ENCODE measurements around the gene SPINT1. TPM values are rescaled to one million over a fixed set of nuclear protein-coding genes. Genes with fewer than 3 reads are reported as not detected.

Gene SPINT1
- total and polyA plus RNA-seq, 2 donors (not counting 1 experiment from before 2014, with no cell fraction given) = under 0.01 to 0.09 TPM

DNA sequence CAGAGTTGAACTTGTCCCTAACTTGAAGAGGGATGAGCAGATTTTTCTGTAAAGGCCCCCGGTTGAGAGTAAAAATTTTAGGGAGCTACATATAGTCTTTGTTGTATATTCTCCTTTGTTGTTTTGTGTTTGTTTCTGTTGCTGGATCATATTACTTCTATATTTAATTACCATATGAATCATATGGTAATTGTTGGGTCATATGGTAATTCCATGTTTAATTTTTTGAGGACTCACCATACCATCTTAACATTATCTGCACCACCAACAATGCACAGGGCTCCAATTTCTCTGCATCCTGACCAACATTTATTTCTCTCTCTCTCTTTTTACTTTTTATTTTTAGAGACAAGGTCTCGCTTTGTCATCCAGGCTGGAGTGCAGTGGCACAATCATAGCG lies 44.3 kb upstream of the SPINT1 start:
- no peak for TF ChIP-seq EZH2 (IDR thresholded peaks at IDR 0.05; ENCODE audit: low read length, missing control alignments)
- no peak for DNase-seq (ENCODE audit: low read depth in 2 of 2)
- no peaks in the 10 kb centered on the region for H3K27me3 ChIP-seq (ENCODE audit: control insufficient read depth, insufficient read depth, low read length)
- no peaks in the 10 kb centered on the region for H4K20me1 ChIP-seq (ENCODE audit: control insufficient read depth, extremely low read depth, insufficient read depth, low read length)
- no peaks in the 10 kb centered on the region for H3K4me1 ChIP-seq (ENCODE audit: control insufficient read depth, extremely low read depth, insufficient read depth, low read length)
- no peak overlapping the region for H3K4me2 ChIP-seq (ENCODE audit: extremely low read depth, insufficient read depth, low read length)
- H3K27ac ChIP-seq (ENCODE audit: insufficient read depth, low read length) = no peak overlapping the region
- no peak overlapping the region for H3K4me3 ChIP-seq (replicated peaks in 1 of 4; ENCODE audit: control extremely low read depth in 1 of 4, insufficient read depth in 1 of 4, low read depth in 3 of 4, low read length in 4 of 4)
- no peaks in the 10 kb centered on the region for H3K9me3 ChIP-seq (ENCODE audit: control insufficient read depth, insufficient read depth, low read depth, low read length)
- no peak overlapping the region for H3K9ac ChIP-seq (ENCODE audit: insufficient read depth, low read length)
- peaks cover 1% of the 10 kb centered on the region for H3K36me3 ChIP-seq (ENCODE audit: control insufficient read depth, insufficient read depth, low read length)
- H2AFZ ChIP-seq (ENCODE audit: low read length) = no peak overlapping the region
- H3K79me2 ChIP-seq (ENCODE audit: control insufficient read depth, insufficient read depth, low read length) = peaks cover 7% of the 10 kb centered on the region

DNA sequence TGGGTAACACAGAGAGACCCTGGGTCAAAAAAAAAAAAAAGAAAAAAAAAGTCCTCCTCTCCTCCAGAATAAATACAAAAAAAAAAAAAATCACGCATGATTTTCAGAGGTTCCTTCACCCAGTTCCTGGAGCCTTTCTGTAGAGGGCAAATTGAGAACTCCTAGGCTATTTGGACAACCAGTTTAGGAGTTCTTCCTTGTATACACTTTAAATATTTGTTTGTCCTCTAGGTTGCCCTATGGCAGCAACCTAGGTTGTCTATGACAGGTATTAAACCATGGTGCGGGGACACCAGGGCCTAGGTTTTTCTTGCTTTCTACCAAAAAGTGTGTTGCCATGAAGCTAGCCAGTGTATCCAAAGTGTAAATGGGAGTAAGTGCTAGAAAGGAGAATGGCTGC lies 40.8 kb upstream of the SPINT1 start:
- no peak for DNase-seq (ENCODE audit: low read depth in 2 of 2)
- H3K27me3 ChIP-seq (ENCODE audit: control insufficient read depth, insufficient read depth, low read length) = no peaks in the 10 kb centered on the region
- no peaks in the 10 kb centered on the region for H3K9me3 ChIP-seq (ENCODE audit: control insufficient read depth, insufficient read depth, low read depth, low read length)
- no peak overlapping the region for H3K4me3 ChIP-seq (replicated peaks in 1 of 4; ENCODE audit: control extremely low read depth in 1 of 4, insufficient read depth in 1 of 4, low read depth in 3 of 4, low read length in 4 of 4)
- no peak overlapping the region for H2AFZ ChIP-seq (ENCODE audit: low read length)
- H4K20me1 ChIP-seq (ENCODE audit: control insufficient read depth, extremely low read depth, insufficient read depth, low read length) = no peaks in the 10 kb centered on the region
- H3K9ac ChIP-seq (ENCODE audit: insufficient read depth, low read length) = no peak overlapping the region
- H3K36me3 ChIP-seq (ENCODE audit: control insufficient read depth, insufficient read depth, low read length) = peaks cover 1% of the 10 kb centered on the region
- H3K4me2 ChIP-seq (ENCODE audit: extremely low read depth, insufficient read depth, low read length) = no peak overlapping the region
- peaks cover 3% of the 10 kb centered on the region for H3K4me1 ChIP-seq (ENCODE audit: control insufficient read depth, extremely low read depth, insufficient read depth, low read length)
- no peak overlapping the region for H3K27ac ChIP-seq (ENCODE audit: insufficient read depth, low read length)
- no peak for TF ChIP-seq EZH2 (IDR thresholded peaks at IDR 0.05; ENCODE audit: low read length, missing control alignments)
- TF ChIP-seq, protein P1, sequence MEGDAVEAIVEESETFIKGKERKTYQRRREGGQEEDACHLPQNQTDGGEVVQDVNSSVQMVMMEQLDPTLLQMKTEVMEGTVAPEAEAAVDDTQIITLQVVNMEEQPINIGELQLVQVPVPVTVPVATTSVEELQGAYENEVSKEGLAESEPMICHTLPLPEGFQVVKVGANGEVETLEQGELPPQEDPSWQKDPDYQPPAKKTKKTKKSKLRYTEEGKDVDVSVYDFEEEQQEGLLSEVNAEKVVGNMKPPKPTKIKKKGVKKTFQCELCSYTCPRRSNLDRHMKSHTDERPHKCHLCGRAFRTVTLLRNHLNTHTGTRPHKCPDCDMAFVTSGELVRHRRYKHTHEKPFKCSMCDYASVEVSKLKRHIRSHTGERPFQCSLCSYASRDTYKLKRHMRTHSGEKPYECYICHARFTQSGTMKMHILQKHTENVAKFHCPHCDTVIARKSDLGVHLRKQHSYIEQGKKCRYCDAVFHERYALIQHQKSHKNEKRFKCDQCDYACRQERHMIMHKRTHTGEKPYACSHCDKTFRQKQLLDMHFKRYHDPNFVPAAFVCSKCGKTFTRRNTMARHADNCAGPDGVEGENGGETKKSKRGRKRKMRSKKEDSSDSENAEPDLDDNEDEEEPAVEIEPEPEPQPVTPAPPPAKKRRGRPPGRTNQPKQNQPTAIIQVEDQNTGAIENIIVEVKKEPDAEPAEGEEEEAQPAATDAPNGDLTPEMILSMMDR (conservative IDR thresholded peaks at IDR 0.05 in 1 of 2, IDR thresholded peaks at IDR 0.05 in 1 of 2; ENCODE audit: low read depth in 1 of 2, low read length in 2 of 2) = no peak
- H3K79me2 ChIP-seq (ENCODE audit: control insufficient read depth, insufficient read depth, low read length) = peaks cover 19% of the 10 kb centered on the region

DNA sequence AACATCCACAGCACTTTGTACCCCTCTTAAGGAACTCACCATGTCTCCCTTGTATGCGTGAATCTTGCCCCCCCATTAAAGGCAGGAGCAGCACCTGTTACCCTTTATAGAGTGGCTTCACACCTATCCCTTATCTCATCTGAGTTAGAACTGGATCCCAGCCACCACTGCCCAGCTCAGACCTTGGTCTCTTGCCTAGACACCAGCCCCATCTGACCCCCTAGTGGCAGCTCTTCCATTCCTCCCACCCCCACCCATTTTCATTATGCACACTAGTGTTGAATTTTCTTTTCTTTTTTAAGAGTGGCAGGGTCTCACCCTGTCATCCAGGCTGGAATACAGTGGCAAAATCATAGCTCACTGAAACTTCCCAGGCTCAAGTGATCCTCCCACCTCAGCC lies 40.2 kb upstream of the SPINT1 start:
- Histone ChIP-seq H3K4me1 (ENCODE audit: control insufficient read depth, extremely low read depth, insufficient read depth, low read length) (peaks cover 3% of the 10 kb centered on the region), H3K4me3 (replicated peaks in 1 of 4; ENCODE audit: control extremely low read depth in 1 of 4, insufficient read depth in 1 of 4, low read depth in 3 of 4, low read length in 4 of 4) (no peak overlapping the region), H2AFZ (ENCODE audit: low read length) (no peak overlapping the region), H3K27ac (ENCODE audit: insufficient read depth, low read length) (no peak overlapping the region), H3K79me2 (ENCODE audit: control insufficient read depth, insufficient read depth, low read length) (peaks cover 17% of the 10 kb centered on the region), H3K9me3 (ENCODE audit: control insufficient read depth, insufficient read depth, low read depth, low read length) (no peaks in the 10 kb centered on the region), H3K4me2 (ENCODE audit: extremely low read depth, insufficient read depth, low read length) (no peak overlapping the region), H4K20me1 (ENCODE audit: control insufficient read depth, extremely low read depth, insufficient read depth, low read length) (no peaks in the 10 kb centered on the region), H3K27me3 (ENCODE audit: control insufficient read depth, insufficient read depth, low read length) (no peaks in the 10 kb centered on the region), H3K36me3 (ENCODE audit: control insufficient read depth, insufficient read depth, low read length) (peaks cover 1% of the 10 kb centered on the region), H3K9ac (ENCODE audit: insufficient read depth, low read length) (no peak overlapping the region)
- no peak for DNase-seq (ENCODE audit: low read depth in 2 of 2)
- TF ChIP-seq EZH2 (IDR thresholded peaks at IDR 0.05; ENCODE audit: low read length, missing control alignments) = no peak
- TF ChIP-seq, protein P1 (conservative IDR thresholded peaks at IDR 0.05 in 1 of 2, IDR thresholded peaks at IDR 0.05 in 1 of 2; ENCODE audit: low read depth in 1 of 2, low read length in 2 of 2) = no peak

Measured in fibroblast of lung (primary cell).